Thymus (tissue), 11 donors: ENCODE data around the gene HAVCR1. TPM values are rescaled to one million over a fixed set of nuclear protein-coding genes. Genes with fewer than 3 reads are reported as not detected.
"Not testable (repeated sequence)": the region's sequence is repeated elsewhere in the genome, so short reads cannot be mapped to it uniquely, and the experiment has no call there.

Experiments used
- DNase-seq, 9 donors: peaks; one replicate each; pipeline ENCODE4 v3.0.0-alpha.2; 2013; ENCODE audit warnings: low spot score in 9 of 9, low read depth in 6 of 9, missing footprints in 1 of 9
- H3K27ac ChIP-seq, 2 donors: one replicate each; pipeline ENCODE4 v1.5.1; 2013; ENCODE audit warnings: control low read depth in 1 of 2, low read depth in 1 of 2, low read length in 1 of 2, mild to moderate bottlenecking in 1 of 2, moderate library complexity in 1 of 2
- H3K27me3 ChIP-seq, 2 donors: one replicate each; pipeline ENCODE4 v1.5.1; 2013; ENCODE audit warnings: low read length in 1 of 2; ENCODE audit not compliant: control insufficient read depth in 2 of 2, insufficient read depth in 1 of 2
- H3K36me3 ChIP-seq, 2 donors: one replicate each; pipeline ENCODE4 v1.5.1; 2013; ENCODE audit warnings: low read length in 1 of 2, mild to moderate bottlenecking in 1 of 2, moderate library complexity in 1 of 2; ENCODE audit not compliant: control insufficient read depth in 2 of 2, insufficient read depth in 2 of 2
- H3K4me1 ChIP-seq, 2 donors: one replicate each; pipeline ENCODE4 v1.5.1; 2013; ENCODE audit warnings: low read length in 2 of 2; ENCODE audit not compliant: control insufficient read depth in 2 of 2, insufficient read depth in 2 of 2
- H3K4me3 ChIP-seq, 2 donors: one replicate each; pipeline ENCODE4 v1.5.1; 2013; ENCODE audit warnings: low read length in 2 of 2, control low read depth in 1 of 2, mild to moderate bottlenecking in 1 of 2
- H3K9me3 ChIP-seq, 2 donors: one replicate each; pipeline ENCODE4 v1.5.1; 2013; ENCODE audit warnings: low read length in 1 of 2, mild to moderate bottlenecking in 1 of 2; ENCODE audit not compliant: control insufficient read depth in 2 of 2, insufficient read depth in 1 of 2
- WGBS: extraction: QIAGEN DNeasy Blood & Tissue Kit; methylation state at CpG from one replicate; pipeline ENCODE4 v1.1.7; 2013; 5-methylcytosine and 5-hydroxymethylcytosine counted together
- polyA plus RNA-seq: library from polyadenylated mRNA; stranded (reverse); fragments of 200-250 nt; gene quantifications from one replicate; pipeline ENCODE4 v1.2.3, GENCODE V29; 2013
- total RNA-seq: library from RNA; stranded (reverse); fragments of 120-200 nt; gene quantifications from one replicate; pipeline ENCODE4 v1.2.4, GENCODE V29; 2013
- donor health status: healthy.

The HAVCR1 gene
- total and polyA plus RNA-seq, 2 donors = 0.07 to 0.14 TPM

DNA sequence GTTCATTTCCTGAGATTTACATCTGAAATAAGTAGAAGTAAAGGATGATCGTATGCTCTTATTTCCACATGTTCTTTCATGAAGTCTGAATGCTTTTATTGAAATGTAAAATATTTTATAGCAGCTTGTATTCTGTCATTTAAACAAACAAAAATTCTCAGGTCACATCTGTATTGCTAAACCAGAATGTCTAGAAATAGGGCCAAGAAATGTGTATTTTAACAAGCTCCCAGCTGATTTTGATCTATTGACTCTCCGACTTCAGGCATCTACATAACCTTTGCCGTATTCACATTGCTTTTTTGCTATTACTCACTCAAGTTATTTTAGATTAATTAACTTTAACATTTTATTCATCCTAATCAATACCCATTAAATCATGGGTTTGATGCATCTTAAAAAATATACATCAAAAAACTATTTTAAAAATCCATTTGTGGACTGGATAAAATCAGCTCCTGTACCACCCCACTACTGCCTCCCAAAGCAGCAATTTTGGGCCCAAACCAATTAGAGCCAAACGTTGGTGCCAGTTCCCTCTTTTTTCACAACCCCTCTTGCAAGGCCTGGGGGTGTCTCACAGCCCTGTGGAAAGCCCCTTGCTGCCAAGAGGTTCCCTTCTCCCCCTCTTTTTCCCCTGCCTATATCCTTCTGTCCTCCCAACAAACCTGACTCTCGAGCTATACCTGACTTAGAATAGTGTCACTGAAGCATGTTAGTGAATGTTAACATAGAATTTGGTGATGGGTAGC, 34.5 kb downstream of the HAVCR1 start:
- H3K9me3 ChIP-seq = no peaks in the 10 kb centered on the region
- DNase-seq = no peak
- H3K36me3 ChIP-seq = no peaks in the 10 kb centered on the region
- H3K27me3 ChIP-seq = no peaks in the 10 kb centered on the region
- no peak overlapping the region for H3K27ac ChIP-seq
- 88% methylated on average over 5 of the region's 5 CpGs for WGBS
- no peaks in the 10 kb centered on the region for H3K4me1 ChIP-seq
- H3K4me3 ChIP-seq = no peak overlapping the region

GRCh38 chr5:157022024-157022423, 36.9 kb downstream of the HAVCR1 start:
- Histone ChIP-seq H3K27ac (no peak overlapping the region), H3K4me1 (no peaks in the 10 kb centered on the region), H3K9me3 (no peaks in the 10 kb centered on the region), H3K4me3 (no peak overlapping the region), H3K27me3 (no peaks in the 10 kb centered on the region), H3K36me3 (no peaks in the 10 kb centered on the region)
- no peak for DNase-seq
- WGBS = 96% methylated on average over 2 of the region's 2 CpGs

DNA sequence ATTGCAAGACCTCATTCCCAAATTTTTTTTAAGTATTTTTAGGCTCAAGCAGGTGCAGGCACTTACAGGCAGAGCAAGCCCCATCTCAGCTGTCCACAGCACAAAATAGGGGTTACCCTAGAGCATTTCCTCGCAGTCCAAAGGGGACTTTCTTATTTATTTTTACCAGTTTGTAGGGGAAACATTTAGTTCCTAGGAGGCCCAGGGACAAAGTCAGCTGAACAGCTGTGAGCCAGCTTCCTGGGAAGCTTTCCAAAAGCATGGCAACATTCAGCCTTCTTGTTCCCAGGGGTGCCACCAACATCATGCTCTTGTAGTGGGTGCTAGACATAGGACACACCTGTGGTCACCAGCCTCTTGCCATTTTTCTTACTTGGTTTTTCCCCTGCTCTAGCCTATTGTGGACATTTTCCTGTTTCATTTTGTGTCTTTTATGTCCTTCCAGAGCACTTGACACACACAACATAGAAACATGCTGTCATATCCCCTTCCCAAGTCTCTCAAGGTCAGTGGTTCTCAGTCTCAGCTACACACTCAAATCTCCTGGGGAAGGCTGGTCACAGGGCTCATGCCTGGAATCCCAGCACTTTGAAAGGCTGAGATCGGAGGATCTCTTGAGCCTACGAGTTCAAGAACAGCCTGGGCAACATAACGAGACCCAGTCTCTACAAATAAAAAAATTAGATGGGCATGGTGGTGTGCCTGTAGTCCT, 38.2 kb downstream of the HAVCR1 start:
- Histone ChIP-seq H3K27ac (no peak overlapping the region), H3K27me3 (no peaks in the 10 kb centered on the region), H3K4me1 (no peaks in the 10 kb centered on the region), H3K9me3 (no peaks in the 10 kb centered on the region), H3K36me3 (no peaks in the 10 kb centered on the region), H3K4me3 (no peak overlapping the region)
- WGBS = 94% methylated on average over 4 of the region's 4 CpGs
- DNase-seq = no peak

GRCh38 chr5:157020002-157020401, 38.9 kb downstream of the HAVCR1 start:
- Histone ChIP-seq H3K27me3 (no peaks in the 10 kb centered on the region), H3K4me1 (no peaks in the 10 kb centered on the region), H3K36me3 (no peaks in the 10 kb centered on the region), H3K27ac (no peak overlapping the region), H3K4me3 (no peak overlapping the region), H3K9me3 (no peaks in the 10 kb centered on the region)
- no peak for DNase-seq

DNA sequence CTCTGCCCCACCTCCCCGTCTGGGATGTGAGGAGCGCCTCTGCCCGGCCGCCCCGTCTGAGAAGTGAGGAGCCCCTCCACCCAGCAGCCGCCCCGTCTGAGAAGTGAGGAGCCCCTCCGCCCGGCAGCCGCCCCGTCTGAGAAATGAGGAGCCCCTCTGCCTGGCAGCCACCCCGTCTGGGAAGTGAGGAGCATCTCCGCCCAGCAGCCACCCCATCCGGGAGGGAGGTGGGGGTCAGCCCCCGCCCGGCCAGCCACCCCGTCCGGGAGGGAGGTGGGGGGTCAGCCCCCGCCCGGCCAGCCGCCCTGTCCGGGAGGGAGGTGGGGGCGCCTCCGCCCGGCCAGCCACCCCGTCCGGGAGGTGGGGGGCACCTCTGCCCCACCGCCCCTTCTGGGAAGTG, 44.8 kb downstream of the HAVCR1 start:
- 91% methylated on average over 26 of the region's 28 CpGs for WGBS
- H3K9me3 ChIP-seq, DNase-seq, H3K36me3 ChIP-seq, H3K27me3 ChIP-seq, H3K4me3 ChIP-seq, H3K27ac ChIP-seq, H3K4me1 ChIP-seq: not testable (repeated sequence)

- no peak for DNase-seq
- no peaks in the 10 kb centered on the region for H3K27me3 ChIP-seq
- WGBS = 88% methylated on average over 2 of the region's 2 CpGs
Observed at GRCh38 chr5:157006262-157006661, 52.7 kb downstream of the HAVCR1 start.

GRCh38 chr5:157004893-157005551, 53.9 kb downstream of the HAVCR1 start:
- Histone ChIP-seq H3K4me1 (no peaks in the 10 kb centered on the region), H3K27me3 (no peaks in the 10 kb centered on the region), H3K36me3 (no peaks in the 10 kb centered on the region), H3K27ac (no peak overlapping the region), H3K4me3 (no peak overlapping the region), H3K9me3 (no peaks in the 10 kb centered on the region)
- no peak for DNase-seq

More at GRCh38 chr5:157006262-157006661, 52.7 kb downstream of the HAVCR1 start:
- Histone ChIP-seq H3K36me3 (no peaks in the 10 kb centered on the region), H3K27ac (no peak overlapping the region), H3K9me3 (no peaks in the 10 kb centered on the region), H3K4me3 (no peak overlapping the region), H3K4me1 (no peaks in the 10 kb centered on the region)

DNA sequence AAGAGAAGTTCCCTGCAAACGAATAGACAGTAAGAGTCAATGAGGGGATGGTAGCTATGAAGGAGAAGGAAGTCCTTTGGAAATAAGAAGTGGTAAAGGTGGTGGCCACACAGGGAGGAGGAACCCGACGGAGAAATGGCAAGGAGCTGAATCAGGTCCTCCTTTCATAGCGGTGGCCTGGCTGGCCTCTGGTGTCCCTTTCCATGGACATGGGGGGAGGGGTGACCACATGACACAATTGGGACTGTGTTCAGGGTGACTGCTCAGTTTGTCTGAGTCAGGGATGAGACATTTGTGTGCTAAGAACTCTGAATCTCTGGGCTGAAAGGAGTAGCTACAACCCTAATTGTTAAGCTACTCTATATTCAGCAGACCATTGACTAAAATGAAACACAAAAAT, 67.2 kb downstream of the HAVCR1 start:
- Histone ChIP-seq H3K27me3 (no peaks in the 10 kb centered on the region), H3K27ac (no peak overlapping the region), H3K4me1 (no peaks in the 10 kb centered on the region), H3K4me3 (no peak overlapping the region), H3K9me3 (no peaks in the 10 kb centered on the region), H3K36me3 (no peaks in the 10 kb centered on the region)
- WGBS = 85% methylated on average over 4 of the region's 4 CpGs
- DNase-seq = no peak

GRCh38 chr5:156984064-156984463, 74.9 kb downstream of the HAVCR1 start:
- H3K4me1 ChIP-seq = no peaks in the 10 kb centered on the region

More at GRCh38 chr5:156984064-156984463, 74.9 kb downstream of the HAVCR1 start:
- Histone ChIP-seq H3K27me3 (no peaks in the 10 kb centered on the region), H3K4me3 (no peak overlapping the region), H3K27ac (no peak overlapping the region), H3K9me3 (no peaks in the 10 kb centered on the region), H3K36me3 (no peaks in the 10 kb centered on the region)
- WGBS = 94% methylated on average over 9 of the region's 9 CpGs
- no peak for DNase-seq
